DMS53 treated with DMSO at 0.1 percent for 48 hours (cell line): Measurements from ENCODE around the gene SRPK1.

ENCODE experiments used
- DNase-seq: peaks from one replicate; lab custom pipeline; 2025; ENCODE audit not compliant: unreplicated experiment; lab: John Stamatoyannopoulos, UW

Gene SRPK1

DNA sequence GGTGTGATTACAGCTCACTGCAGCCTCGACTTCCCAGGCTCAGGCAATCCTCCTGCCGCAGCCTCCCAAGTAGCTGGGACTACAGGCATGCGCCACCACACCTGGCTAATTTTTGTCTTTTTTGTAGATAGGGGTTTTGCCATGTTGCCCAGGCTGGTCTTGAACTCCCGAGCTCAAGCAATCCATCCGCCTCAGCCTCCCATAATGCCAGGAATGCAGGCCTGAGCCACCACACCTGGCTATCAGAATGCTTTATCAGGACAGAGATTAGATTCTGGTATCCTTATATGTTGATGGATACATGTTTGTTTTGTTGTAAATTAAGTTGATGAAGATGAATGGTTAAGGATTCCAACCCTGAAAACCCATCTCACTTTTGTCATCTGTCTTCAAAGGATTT is 91.6 kb downstream of the SRPK1 start:
- DNase-seq, result no peak

GRCh38 chr6:35824552-35825192 is 96.2 kb downstream of the SRPK1 start:
- DNase-seq, result no peak

DNA sequence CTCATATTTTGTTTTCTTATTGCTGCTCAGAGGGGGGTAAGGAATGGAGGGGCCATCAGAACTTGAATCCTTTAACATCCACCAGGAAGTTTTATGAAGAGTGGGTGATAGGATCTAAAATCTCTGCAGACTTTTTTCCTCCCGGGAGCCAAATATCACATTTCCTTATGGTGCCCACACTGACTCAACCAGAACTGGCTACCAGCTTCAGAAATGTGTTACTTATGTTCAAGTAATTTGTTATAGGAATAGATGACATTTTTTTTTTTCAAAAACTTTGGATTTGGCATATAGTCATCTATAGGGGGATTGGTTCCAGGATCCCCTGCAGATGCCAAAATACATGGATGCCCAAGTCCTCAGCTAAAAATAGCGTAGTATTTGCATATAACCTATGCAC is 97.3 kb downstream of the SRPK1 start:
- no peak for DNase-seq

- DNase-seq, result no peak
Measured at GRCh38 chr6:35817515-35817914, 103.4 kb downstream of the SRPK1 start.

DNA sequence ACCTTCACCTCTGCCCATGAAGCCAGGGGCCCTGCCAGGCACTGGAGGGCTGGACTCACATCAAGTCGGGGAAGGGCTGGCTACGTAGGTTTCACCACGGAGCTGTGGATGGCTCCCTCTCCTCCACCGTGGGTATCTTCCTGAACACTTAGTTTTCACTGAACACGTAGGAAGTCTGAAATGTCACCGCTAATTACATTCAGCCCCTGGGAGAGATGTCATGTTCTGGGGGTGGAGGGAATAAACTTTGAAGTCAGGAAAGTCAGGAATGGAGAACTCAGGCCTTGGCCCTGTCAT is 109.3 kb downstream of the SRPK1 start:
- no peak for DNase-seq

DNA sequence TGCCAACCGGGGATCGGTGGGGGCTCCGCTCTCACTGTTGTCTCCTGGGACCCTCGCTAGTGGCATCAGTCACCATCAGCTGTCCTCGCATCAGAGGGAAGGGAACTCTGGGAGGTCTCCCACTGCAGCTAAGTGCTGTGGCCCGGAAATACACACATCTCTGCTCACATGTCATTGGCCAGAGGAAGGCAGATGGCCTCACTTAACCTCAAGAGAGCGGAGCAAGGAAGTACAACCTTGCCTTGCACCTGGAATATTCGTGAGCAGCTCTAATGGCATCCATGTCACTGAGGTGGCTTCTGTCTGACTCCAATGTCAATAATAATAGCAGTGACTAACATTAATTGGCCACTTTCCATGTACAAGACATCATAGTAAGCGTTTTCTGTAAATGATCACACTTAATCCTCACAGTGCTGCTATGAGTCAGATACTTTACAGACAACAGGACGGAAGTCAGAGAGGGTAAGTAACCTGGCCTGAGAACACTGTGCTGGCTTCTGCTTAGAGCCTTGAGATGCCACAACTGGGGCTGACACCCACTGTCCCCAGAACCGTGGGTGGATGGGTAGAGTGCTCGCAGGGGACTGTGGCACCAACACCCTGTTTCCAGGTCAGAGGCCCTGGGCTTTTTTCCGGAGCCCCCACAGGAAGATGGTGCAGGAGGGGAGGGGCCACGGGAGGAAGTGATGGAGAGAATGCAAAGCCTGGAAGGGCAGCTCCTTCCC is 109.8 kb downstream of the SRPK1 start:
- peak; percentile 89 for DNase-seq

DNA sequence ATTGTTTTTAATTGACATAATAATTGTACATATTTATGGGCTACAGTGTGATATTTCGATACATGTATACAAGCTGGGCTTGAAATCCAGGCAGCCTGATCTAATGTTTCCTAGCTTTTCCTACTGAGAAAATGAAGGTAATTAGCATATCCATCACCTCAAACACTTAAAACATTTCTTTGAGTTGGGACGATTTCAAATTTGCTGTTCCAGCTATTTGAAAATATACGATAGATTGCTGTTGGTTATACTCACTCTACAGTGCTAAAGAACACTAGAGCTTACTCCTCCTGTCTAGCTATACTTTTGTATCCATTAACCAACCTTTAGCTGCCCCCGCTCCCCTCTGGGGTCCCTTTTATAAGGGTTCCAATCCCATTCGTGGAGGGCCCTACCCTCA is 111.1 kb downstream of the SRPK1 start:
- no peak for DNase-seq

GRCh38 chr6:35808688-35809087 is 112.2 kb downstream of the SRPK1 start:
- peak; percentile 11 for DNase-seq

DNA sequence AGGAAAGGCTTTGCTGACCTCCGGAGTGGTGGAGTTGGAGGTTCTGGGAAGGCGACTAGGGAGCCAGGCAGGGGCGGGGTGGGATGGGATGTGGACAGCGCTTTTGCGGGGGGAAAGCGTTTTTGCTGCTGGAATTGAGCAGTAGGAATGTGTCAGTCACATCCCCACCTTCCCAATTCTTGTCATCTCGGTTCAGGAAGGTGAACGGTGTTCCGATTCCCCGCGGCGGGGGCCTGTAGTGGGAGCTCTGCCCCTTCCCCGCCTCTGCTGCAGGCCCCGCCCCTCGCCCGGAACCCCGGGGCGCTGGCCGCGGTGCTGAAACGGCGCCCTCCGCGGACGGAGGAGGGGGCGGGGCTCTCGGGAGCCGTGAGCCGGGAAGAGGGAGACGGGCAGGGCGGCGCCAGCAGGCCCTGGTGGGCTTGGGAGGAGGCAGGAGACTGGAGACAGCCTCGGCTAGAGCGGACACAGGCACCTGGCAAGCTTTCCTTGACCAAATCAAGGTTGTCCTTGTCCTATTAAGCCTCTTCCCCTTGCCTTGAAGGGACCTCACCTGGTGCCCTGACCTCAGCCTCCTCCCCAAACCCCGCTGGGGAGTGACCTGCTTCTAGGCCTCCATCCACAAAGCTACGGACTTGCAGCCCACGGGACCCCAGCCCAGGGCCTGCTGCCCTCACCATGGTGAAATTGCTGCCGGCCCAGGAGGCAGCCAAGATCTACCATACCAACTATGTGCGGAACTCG is 115.7 kb downstream of the SRPK1 start, which contains the start of gene LHFPL5:
Gene LHFPL5, plus strand, starts transcription at position 357 of the 741 bp plus-strand sequence. Its CDS starts 319 bp downstream, at position 676.
- peak; percentile 27 for DNase-seq

DNA sequence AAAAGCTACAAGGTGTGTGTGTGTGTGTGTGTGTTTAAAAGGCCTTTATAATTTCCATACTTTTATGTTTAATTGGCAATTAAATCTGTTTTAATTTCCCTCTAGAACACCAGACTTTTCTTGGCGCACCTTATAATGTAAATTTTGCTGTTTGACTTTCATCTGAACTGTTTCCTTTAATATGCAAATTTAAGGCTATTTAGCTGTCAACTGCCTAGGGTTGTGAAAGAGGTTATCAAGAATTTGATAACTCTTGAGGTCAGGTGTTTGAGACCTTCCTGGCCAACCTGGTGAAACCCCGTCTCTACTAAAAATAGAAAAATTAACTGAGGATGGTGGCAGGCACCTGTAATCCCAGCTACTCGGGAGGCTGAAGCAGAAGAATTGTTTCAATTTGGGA is 119.8 kb downstream of the SRPK1 start:
- DNase-seq, result no peak

DNA sequence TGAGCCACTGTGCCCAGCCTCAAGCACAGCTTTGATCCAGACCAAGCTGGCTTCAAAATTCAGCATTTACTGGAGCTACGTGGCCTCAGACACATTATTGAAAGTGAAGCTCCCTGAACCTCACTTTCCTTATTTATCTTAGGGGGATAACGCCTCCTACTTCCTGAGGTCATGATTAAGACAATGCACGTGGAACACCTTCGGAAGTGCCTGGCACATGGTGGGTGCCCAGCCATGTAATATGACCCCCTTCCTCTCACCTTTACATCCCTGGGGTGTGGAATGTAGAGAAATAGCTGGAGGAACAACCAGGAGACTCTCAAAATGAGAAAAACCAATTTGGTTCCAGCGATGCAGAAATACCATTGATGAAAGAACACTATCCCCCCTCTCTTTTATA is 122.2 kb downstream of the SRPK1 start:
- DNase-seq, result no peak

DNA sequence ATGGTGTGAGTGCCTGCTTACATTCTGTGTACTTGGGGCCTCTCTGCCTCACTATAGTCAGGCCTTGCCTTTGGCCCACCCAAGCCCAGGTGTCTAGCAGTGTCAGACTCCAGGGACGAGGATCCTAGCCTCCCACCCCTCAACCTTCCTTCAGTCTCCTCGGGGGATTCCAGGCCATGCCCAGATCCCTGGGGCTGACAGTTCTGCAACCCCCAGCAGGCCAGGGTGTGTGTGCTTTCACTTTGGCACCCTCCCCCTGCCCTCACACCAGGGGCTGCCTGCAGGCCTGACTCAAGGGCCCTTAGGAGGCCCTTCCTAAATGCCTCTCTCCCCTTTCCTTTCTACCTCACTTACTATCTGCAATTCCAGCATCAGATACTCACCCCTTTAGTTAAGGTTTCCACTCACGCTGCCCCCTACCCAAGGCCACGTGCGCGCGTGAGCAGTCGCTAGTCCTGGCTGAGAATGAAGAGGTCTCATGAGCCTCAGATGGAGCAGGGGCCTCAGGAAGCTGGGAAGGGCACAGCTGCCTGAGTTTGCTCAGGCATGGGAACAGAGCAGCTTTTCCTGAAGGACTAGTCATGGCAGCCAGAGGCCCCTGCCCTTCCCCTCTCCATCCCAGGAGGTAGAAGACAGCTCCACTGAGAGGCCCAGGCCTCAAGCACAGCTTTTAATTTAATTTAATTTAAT is 122.9 kb downstream of the SRPK1 start:
- no peak for DNase-seq

DNA sequence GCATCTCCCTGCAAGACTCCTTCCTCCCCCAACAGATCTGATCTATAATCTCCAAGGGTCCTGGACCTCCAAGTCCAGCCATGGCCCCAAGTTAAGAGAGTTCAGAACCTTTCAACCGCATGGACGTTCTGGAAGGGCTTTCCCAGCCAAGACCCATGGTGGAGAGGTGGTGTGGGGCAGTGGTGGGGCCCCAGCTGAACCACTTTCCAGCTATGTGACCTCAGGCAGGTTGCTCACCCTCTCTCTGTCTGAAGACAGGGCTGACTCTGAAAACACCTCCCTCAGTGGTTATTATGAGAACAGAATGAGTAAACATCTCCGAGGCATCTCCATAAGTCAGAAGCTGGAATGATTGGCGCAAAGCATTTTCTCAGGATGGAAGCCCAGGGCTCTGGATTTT is 124.7 kb downstream of the SRPK1 start:
- DNase-seq, result no peak

DNA sequence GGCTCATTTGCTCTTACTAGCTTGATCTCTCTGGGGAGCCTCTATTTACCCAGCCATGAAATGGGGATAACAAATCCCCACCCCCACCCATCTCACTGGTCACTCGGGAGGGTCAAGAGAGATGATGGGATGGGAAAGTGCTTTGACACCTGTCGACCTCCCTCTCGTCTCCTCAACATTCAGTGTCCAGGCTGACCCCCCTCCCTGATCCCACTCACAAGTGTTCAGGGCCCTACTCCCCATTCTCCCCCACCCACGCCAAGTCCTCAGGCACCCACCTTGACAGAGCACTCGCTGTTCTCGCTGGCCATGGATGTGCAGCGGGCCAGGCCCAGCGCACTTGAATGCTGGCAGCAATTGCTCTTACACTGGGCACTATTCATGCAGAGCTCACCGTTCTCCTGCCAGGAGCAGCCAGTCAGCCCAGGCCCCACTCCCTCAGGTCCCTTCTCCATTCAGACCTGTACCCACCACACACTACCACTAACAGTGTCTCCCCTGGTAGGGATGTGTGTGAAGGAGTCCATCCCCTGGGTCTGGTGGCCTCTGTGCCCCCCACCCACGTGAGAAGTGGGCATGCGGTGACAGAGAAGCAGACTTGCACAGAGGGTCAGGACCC is 125.3 kb downstream of the SRPK1 start:
- no peak for DNase-seq

DNA sequence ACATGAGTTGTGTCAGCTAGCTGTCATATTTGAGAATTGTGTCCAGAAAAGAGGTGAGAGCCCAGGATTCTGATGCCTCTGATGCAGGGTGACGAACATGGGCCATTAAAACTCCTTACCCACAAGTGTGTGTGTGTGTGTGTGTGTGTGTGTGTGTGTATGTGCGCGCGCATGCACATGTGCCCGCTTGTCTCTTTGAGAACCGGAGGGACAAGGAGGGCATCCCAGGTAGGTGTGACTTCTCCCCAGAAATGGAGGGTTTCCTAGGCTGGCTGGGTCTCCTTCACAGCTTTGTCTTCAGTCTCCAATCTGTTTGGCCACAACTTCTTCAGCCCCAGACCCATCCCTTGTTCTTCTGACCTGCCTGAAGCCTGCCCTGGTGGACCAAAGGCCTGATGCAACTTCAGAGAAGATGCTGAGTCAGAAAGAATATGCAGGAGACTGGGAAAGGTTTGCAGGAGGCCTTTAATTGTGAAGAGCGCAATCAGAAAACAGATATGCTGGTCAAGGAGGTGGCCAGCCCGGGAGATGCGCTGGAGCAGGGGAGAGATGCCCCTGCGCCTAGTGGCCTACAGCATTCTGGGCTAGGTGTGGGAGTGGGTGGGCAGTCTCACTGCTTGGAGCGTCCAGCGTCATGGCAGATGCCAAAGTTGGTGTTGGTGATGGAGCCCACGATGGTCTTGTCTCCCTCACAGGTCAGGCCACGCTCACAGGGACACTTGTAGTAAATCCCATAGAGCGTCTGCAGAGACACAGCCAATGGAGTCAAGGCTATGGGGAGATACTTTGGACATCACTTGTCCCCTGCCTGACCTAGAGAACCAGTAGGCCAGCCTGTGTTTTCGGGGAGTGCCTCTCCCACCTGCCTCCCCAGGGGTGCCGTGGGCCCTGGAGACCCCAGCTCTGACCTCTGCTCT is 126.1 kb downstream of the SRPK1 start:
- DNase-seq, result no peak

- DNase-seq, result no peak
Measured at GRCh38 chr6:35790683-35791082, 130.2 kb downstream of the SRPK1 start.

- no peak for DNase-seq
Measured at GRCh38 chr6:35788423-35788982, 132.4 kb downstream of the SRPK1 start.

DNA sequence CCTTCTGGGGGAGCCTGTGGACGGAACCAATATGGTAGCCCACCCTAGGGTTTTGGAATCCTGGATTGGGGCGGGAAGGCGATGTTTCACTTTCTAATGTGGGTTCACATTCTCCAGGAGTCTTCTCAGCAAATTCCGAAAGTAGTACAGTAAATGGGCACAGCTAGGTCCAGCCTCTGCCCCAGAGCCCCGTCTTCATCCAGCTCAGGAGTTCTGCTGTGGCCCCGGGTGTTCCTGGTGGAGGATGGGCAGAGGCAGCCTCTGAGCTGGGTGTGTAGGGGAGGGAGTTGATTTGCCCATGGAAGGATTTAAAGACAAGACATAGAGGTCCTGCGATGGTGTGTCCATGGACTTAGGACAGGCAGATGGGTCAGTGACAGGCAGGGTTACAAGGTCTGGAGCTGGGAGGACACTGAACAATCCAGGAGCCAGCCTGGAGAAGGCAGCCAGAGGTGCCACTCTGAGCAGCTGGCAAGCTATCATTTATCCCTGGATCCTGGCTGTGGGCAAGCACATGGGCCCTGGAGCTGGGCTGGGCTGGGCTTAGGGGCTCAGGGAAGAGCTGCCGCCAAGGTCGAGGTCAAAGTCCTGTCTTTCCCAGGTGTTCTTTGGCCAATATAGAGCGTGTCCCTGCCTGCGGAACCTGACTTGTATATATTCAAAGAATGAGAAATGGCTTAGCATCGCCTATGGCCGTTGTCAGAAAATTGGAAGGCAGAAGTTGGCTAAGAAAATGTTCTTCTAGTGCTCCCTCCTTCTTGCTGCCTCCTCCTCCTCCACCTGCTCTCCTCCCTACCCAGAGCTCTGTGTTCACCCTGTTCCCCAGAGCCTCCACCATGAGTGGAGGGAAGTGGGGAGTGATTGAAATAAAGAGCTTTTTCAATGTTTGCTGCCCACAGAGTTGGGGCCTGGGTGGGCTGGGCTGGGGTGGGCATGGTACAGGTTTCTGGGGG is 133.4 kb downstream of the SRPK1 start:
- no peak for DNase-seq

GRCh38 chr6:35786810-35787209 is 134.1 kb downstream of the SRPK1 start:
- DNase-seq, result no peak
